Measurements from ENCODE around the gene MITD1. TPM values are rescaled to one million over a fixed set of nuclear protein-coding genes. Genes with fewer than 3 reads are reported as not detected.

MITD1 gene
- total and polyA plus RNA-seq, 2 of the 13 experiments (the other 11 are each of a cell fraction or from before 2014, with no cell fraction given), result 17.8 to 43.7 TPM

- TF ChIP-seq HMGXB3 (CRISPR knock-in tag; IDR thresholded peaks at IDR 0.05; ENCODE audit: borderline replicate concordance) (no peak), THAP11 (CRISPR knock-in tag; IDR thresholded peaks at IDR 0.05) (no peak), DMAP1 (CRISPR knock-in tag; IDR thresholded peaks at IDR 0.05) (no peak), SNAI1 (CRISPR knock-in tag; IDR thresholded peaks at IDR 0.05; ENCODE audit: borderline replicate concordance) (peak; percentile 22; the same call in 1 of the 2 replicates), KMT2A (CRISPR knock-in tag; IDR thresholded peaks at IDR 0.05) (peak; percentile 86; the same call in 1 of the 2 replicates), GMEB2 (CRISPR knock-in tag; IDR thresholded peaks at IDR 0.05; ENCODE audit: low read depth) (no peak), ZFP62 (CRISPR knock-in tag; IDR thresholded peaks at IDR 0.05) (no peak), GZF1 (CRISPR knock-in tag; IDR thresholded peaks at IDR 0.05) (peak; percentile 85; the same call in 1 of the 2 replicates), ZMAT3 (CRISPR knock-in tag; conservative IDR thresholded peaks at IDR 0.05) (peak; percentile 65; the same call in 1 of the 2 replicates), ZSCAN29 (CRISPR knock-in tag; conservative IDR thresholded peaks at IDR 0.05) (no peak), TFDP1 (CRISPR knock-in tag; IDR thresholded peaks at IDR 0.05; ENCODE audit: borderline replicate concordance) (no peak; the same call in 1 of the 2 replicates), RFX1 (IDR thresholded peaks at IDR 0.05) (no peak), BRF2 (CRISPR knock-in tag; IDR thresholded peaks at IDR 0.05) (peak; percentile 73; the same call in 1 of the 2 replicates), TMF1 (CRISPR knock-in tag; IDR thresholded peaks at IDR 0.05; ENCODE audit: low read depth) (peak; percentile 20), HOXA5 (CRISPR knock-in tag; IDR thresholded peaks at IDR 0.05) (no peak), ZNF496 (CRISPR knock-in tag; IDR thresholded peaks at IDR 0.05; ENCODE audit: insufficient replicate concordance) (no peak), ZMYM4 (CRISPR knock-in tag; IDR thresholded peaks at IDR 0.05) (no peak), KLF16 (CRISPR knock-in tag; IDR thresholded peaks at IDR 0.05) (no peak), NCOA2 (CRISPR knock-in tag; IDR thresholded peaks at IDR 0.05) (no peak), JARID2 (CRISPR knock-in tag; IDR thresholded peaks at IDR 0.05; ENCODE audit: insufficient replicate concordance) (no peak), ZFP36L2 (CRISPR knock-in tag; IDR thresholded peaks at IDR 0.05) (no peak; the same call in 1 of the 2 replicates), ZNF30 (CRISPR knock-in tag; IDR thresholded peaks at IDR 0.05) (no peak), SRSF9 (IDR thresholded peaks at IDR 0.05; ENCODE audit: borderline replicate concordance, insufficient read depth, low read depth, low read length, poor library complexity, severe bottlenecking) (no peak), ONECUT2 (CRISPR knock-in tag; IDR thresholded peaks at IDR 0.05) (0 out of 2 replicates have a peak, but pooled peaks have one; percentile 54), ZNF251 (CRISPR knock-in tag; IDR thresholded peaks at IDR 0.05) (no peak), SAP130 (CRISPR knock-in tag; IDR thresholded peaks at IDR 0.05; ENCODE audit: low read depth) (no peak)
These were observed 40.1 kb downstream of the MITD1 start (continued) for GRCh38 chr2:99140860-99141109.

All from HepG2 (cell line).